BLaER1 (cell line): Measurements from ENCODE around the gene RIN3.
"Not testable (repeated sequence)": the region's sequence is repeated elsewhere in the genome, so short reads cannot be mapped to it uniquely, and the experiment has no call there.

Source experiments
- H3K27ac ChIP-seq: shearing (Covaris generic); formaldehyde crosslinking; 2 replicates; pipeline ENCODE4 v1.8.1; 2022
- H3K27me3 ChIP-seq: shearing (Covaris generic); formaldehyde crosslinking; 2 replicates; pipeline ENCODE4 v1.8.1; 2022
- H3K36me3 ChIP-seq: shearing (Covaris generic); formaldehyde crosslinking; 2 replicates; pipeline ENCODE4 v1.8.1; 2022
- H3K4me1 ChIP-seq: shearing (Covaris generic); formaldehyde crosslinking; 2 replicates; pipeline ENCODE4 v1.8.1; 2022
- H3K4me2 ChIP-seq: shearing (Covaris generic); formaldehyde crosslinking; 2 replicates; pipeline ENCODE4 v1.8.1; 2022
- H3K4me3 ChIP-seq: shearing (Covaris generic); formaldehyde crosslinking; 2 replicates; pipeline ENCODE4 v1.8.1; 2022
- H3K9ac ChIP-seq: shearing (Covaris generic); formaldehyde crosslinking; 2 replicates; pipeline ENCODE4 v1.8.1; 2022
- H3K9me3 ChIP-seq: shearing (Covaris generic); formaldehyde crosslinking; 2 replicates; pipeline ENCODE4 v1.8.1; 2022
- H4K20me1 ChIP-seq: shearing (Covaris generic); formaldehyde crosslinking; 2 replicates; pipeline ENCODE4 v1.8.1; 2022
- Cebpa-rat ChIP-seq: shearing (Covaris generic); IDR thresholded peaks from 2 replicates; pipeline ENCODE4 v1.8.1; 2022

RIN3 gene

GRCh38 chr14:92677955-92678354 is 164.4 kb downstream of the RIN3 start:
- H4K20me1 ChIP-seq: peaks cover 71% of the 10 kb centered on the region
- H3K27ac ChIP-seq: no peak overlapping the region
- no peak for TF ChIP-seq Cebpa-rat
- peak overlapping the region; percentile 80; the same call in 1 of the 2 replicates for H3K4me2 ChIP-seq
- H3K4me1 ChIP-seq: peaks cover 39% of the 10 kb centered on the region
- no peaks in the 10 kb centered on the region for H3K9me3 ChIP-seq
- H3K4me3 ChIP-seq: no peak overlapping the region
- 0 out of 2 replicates have a peak, but pooled peaks cover 17% of the 10 kb centered on the region for H3K36me3 ChIP-seq
- H3K9ac ChIP-seq: no peak overlapping the region
- peaks cover 38% of the 10 kb centered on the region for H3K27me3 ChIP-seq

- Histone ChIP-seq H3K9ac (no peak overlapping the region), H4K20me1 (peaks cover 66% of the 10 kb centered on the region), H3K9me3 (no peaks in the 10 kb centered on the region), H3K36me3 (0 out of 2 replicates have a peak, but pooled peaks cover 17% of the 10 kb centered on the region), H3K27ac (no peak overlapping the region), H3K4me3 (no peak overlapping the region), H3K27me3 (peaks cover 36% of the 10 kb centered on the region), H3K4me1 (peaks cover 39% of the 10 kb centered on the region), H3K4me2 (peak overlapping the region; percentile 43)
- no peak for TF ChIP-seq Cebpa-rat
Measured at GRCh38 chr14:92678766-92679165, 165.2 kb downstream of the RIN3 start.

- TF ChIP-seq Cebpa-rat: no peak
- peaks cover 61% of the 10 kb centered on the region for H4K20me1 ChIP-seq
- no peak overlapping the region for H3K27ac ChIP-seq
- peak overlapping the region; percentile 43; the same call in 1 of the 2 replicates for H3K4me2 ChIP-seq
- 0 out of 2 replicates have a peak, but pooled peaks cover 17% of the 10 kb centered on the region for H3K36me3 ChIP-seq
- no peak overlapping the region for H3K9ac ChIP-seq
- no peaks in the 10 kb centered on the region for H3K9me3 ChIP-seq
- H3K27me3 ChIP-seq: peaks cover 31% of the 10 kb centered on the region
- peaks cover 39% of the 10 kb centered on the region for H3K4me1 ChIP-seq
- H3K4me3 ChIP-seq: no peak overlapping the region
Measured at GRCh38 chr14:92679246-92679645, 165.7 kb downstream of the RIN3 start.

- H3K27ac ChIP-seq, H3K9ac ChIP-seq, H3K9me3 ChIP-seq, H3K4me2 ChIP-seq, H3K4me3 ChIP-seq: not testable (repeated sequence)
- peaks cover 51% of the 10 kb centered on the region for H4K20me1 ChIP-seq
- H3K27me3 ChIP-seq: peaks cover 22% of the 10 kb centered on the region
- H3K4me1 ChIP-seq: peaks cover 34% of the 10 kb centered on the region
- peaks cover 23% of the 10 kb centered on the region; the same call in 1 of the 2 replicates for H3K36me3 ChIP-seq
Measured at GRCh38 chr14:92680330-92680729, 166.7 kb downstream of the RIN3 start.

GRCh38 chr14:92680781-92681650 is 167.4 kb downstream of the RIN3 start:
- H3K4me2 ChIP-seq: no peak overlapping the region
- peaks cover 27% of the 10 kb centered on the region for H3K4me1 ChIP-seq
- H3K9ac ChIP-seq: no peak overlapping the region
- peaks cover 44% of the 10 kb centered on the region for H4K20me1 ChIP-seq
- H3K27ac ChIP-seq: no peak overlapping the region
- no peak for TF ChIP-seq Cebpa-rat
- no peaks in the 10 kb centered on the region for H3K9me3 ChIP-seq
- H3K27me3 ChIP-seq: peaks cover 16% of the 10 kb centered on the region
- peaks cover 28% of the 10 kb centered on the region; the same call in 1 of the 2 replicates for H3K36me3 ChIP-seq
- H3K4me3 ChIP-seq: no peak overlapping the region

GRCh38 chr14:92683041-92683440 is 169.5 kb downstream of the RIN3 start:
- no peak overlapping the region for H3K9ac ChIP-seq
- H3K4me1 ChIP-seq: peaks cover 8% of the 10 kb centered on the region
- no peak overlapping the region for H3K27ac ChIP-seq
- H3K27me3 ChIP-seq: peaks cover 14% of the 10 kb centered on the region
- H3K4me3 ChIP-seq: no peak overlapping the region
- peaks cover 34% of the 10 kb centered on the region for H3K36me3 ChIP-seq
- no peaks in the 10 kb centered on the region for H3K9me3 ChIP-seq
- TF ChIP-seq Cebpa-rat: no peak
- H3K4me2 ChIP-seq: no peak overlapping the region
- peaks cover 33% of the 10 kb centered on the region for H4K20me1 ChIP-seq

GRCh38 chr14:92684801-92685560 is 171.4 kb downstream of the RIN3 start:
- H3K36me3 ChIP-seq: peaks cover 32% of the 10 kb centered on the region
- no peak overlapping the region for H3K4me2 ChIP-seq
- no peak overlapping the region for H3K27ac ChIP-seq
- H3K27me3 ChIP-seq: peaks cover under 1% of the 10 kb centered on the region; the same call in 1 of the 2 replicates
- peaks cover 18% of the 10 kb centered on the region for H4K20me1 ChIP-seq
- H3K4me1 ChIP-seq: no peaks in the 10 kb centered on the region
- no peak for TF ChIP-seq Cebpa-rat
- H3K4me3 ChIP-seq: no peak overlapping the region
- no peaks in the 10 kb centered on the region for H3K9me3 ChIP-seq
- H3K9ac ChIP-seq: no peak overlapping the region

GRCh38 chr14:92685784-92686355 is 172.3 kb downstream of the RIN3 start:
- Histone ChIP-seq H3K4me1 (no peaks in the 10 kb centered on the region), H3K9ac (no peak overlapping the region), H4K20me1 (peaks cover 10% of the 10 kb centered on the region; the same call in 1 of the 2 replicates), H3K27me3 (no peaks in the 10 kb centered on the region), H3K4me3 (no peak overlapping the region), H3K36me3 (peaks cover 32% of the 10 kb centered on the region), H3K27ac (no peak overlapping the region), H3K9me3 (no peaks in the 10 kb centered on the region), H3K4me2 (no peak overlapping the region)
- TF ChIP-seq Cebpa-rat: no peak

GRCh38 chr14:92686411-92686899 is 172.9 kb downstream of the RIN3 start:
- Histone ChIP-seq H3K4me3 (no peak overlapping the region), H3K4me2 (no peak overlapping the region), H3K27me3 (no peaks in the 10 kb centered on the region), H3K36me3 (peaks cover 30% of the 10 kb centered on the region), H3K9me3 (no peaks in the 10 kb centered on the region), H4K20me1 (0 out of 2 replicates have a peak, but pooled peaks cover 6% of the 10 kb centered on the region), H3K9ac (no peak overlapping the region), H3K27ac (no peak overlapping the region), H3K4me1 (no peaks in the 10 kb centered on the region)
- TF ChIP-seq Cebpa-rat: no peak
